Hypothalamus (tissue), 51 donors: Measurements from ENCODE around the gene PRR20D.
A peak's percentile ranks its signal among the peaks of the same experiment; 100 is the strongest.
"Not testable (repeated sequence)": the region's sequence is repeated elsewhere in the genome, so short reads cannot be mapped to it uniquely, and the experiment has no call there.

ENCODE experiments used
- DNase-seq, 51 donors: peaks; one replicate each; lab custom pipeline; 2025; lab: John Stamatoyannopoulos, UW

The PRR20D gene

GRCh38 chr13:57160332-57160731 is at the start of gene PRR20D:
PRR20D (plus strand) TSS chr13:57160632; CDS start chr13:57161019, 387 bp downstream.
- not testable (repeated sequence) for DNase-seq

- no peak for DNase-seq
Observed at GRCh38 chr13:57114945-57115344, 45.5 kb upstream of the PRR20D start.

- peak in 3 of 51 donors; percentile 0 to 9 (median 1) for DNase-seq
Observed at GRCh38 chr13:57123681-57124080, 36.8 kb upstream of the PRR20D start.

GRCh38 chr13:57128909-57129308 is 31.5 kb upstream of the PRR20D start:
- DNase-seq, result no peak

- no peak for DNase-seq
Observed at GRCh38 chr13:57136093-57136492, 24.3 kb upstream of the PRR20D start.

- no peak for DNase-seq
Observed at GRCh38 chr13:57137585-57137984, 22.8 kb upstream of the PRR20D start.

GRCh38 chr13:57138988-57139387 is 21.4 kb upstream of the PRR20D start:
- no peak for DNase-seq

- not testable (repeated sequence) for DNase-seq
Observed at GRCh38 chr13:57139781-57140180, 20.7 kb upstream of the PRR20D start.

- not testable (repeated sequence) for DNase-seq
Observed at GRCh38 chr13:57140235-57140968, 20.0 kb upstream of the PRR20D start, which contains the start of gene PRR20A. PRR20A (plus strand) TSS chr13:57140918; CDS start chr13:57141305, 387 bp downstream.

- not testable (repeated sequence) for DNase-seq
Observed at GRCh38 chr13:57147188-57147587, 13.2 kb upstream of the PRR20D start, which contains the start of gene PRR20B. PRR20B (plus strand) TSS chr13:57147488; CDS start chr13:57147875, 387 bp downstream.

- not testable (repeated sequence) for DNase-seq
Observed at GRCh38 chr13:57148106-57148505, 12.3 kb upstream of the PRR20D start.

- DNase-seq, result not testable (repeated sequence)
Observed at GRCh38 chr13:57153761-57154160, 6.7 kb upstream of the PRR20D start, which contains the start of gene PRR20C. PRR20C (plus strand) TSS chr13:57154061; CDS start chr13:57154448, 387 bp downstream.

- DNase-seq, result not testable (repeated sequence)
Observed at GRCh38 chr13:57166897-57167296, 6.5 kb downstream of the PRR20D start, which contains the start of gene PRR20E. PRR20E (plus strand) TSS chr13:57167197; CDS start chr13:57167584, 387 bp downstream.

GRCh38 chr13:57191667-57192066 is 31.2 kb downstream of the PRR20D start:
- DNase-seq, result no peak

GRCh38 chr13:57212989-57213388 is 52.6 kb downstream of the PRR20D start:
- no peak for DNase-seq
